Coronary artery (tissue), 2 donors: ENCODE results near the gene KBTBD8.

Experiments used
- DNase-seq: peaks from one replicate; pipeline ENCODE4 v3.0.0-alpha.2; 2017; ENCODE audit warnings: low spot score
- H3K27ac ChIP-seq, 2 donors: fragments of 200-600 bp; sonication (generic); one replicate each; pipeline ENCODE4 v1.5.1; 2016 to 2019
- H3K4me3 ChIP-seq: fragments of 200-600 bp; sonication (generic); 2 replicates; pipeline ENCODE4 v1.5.1; 2016; ENCODE audit warnings: mild to moderate bottlenecking, moderate library complexity
- CTCF ChIP-seq: fragments of 200-600 bp; sonication (generic); IDR thresholded peaks from one replicate; pipeline ENCODE4 v1.5.1; 2019; ENCODE audit warnings: antibody characterized with exemption

Gene KBTBD8

GRCh38 chr3:67008388-67008787 is 10.3 kb downstream of the KBTBD8 start:
- Histone ChIP-seq H3K27ac (no peak overlapping the region), H3K4me3 (no peak overlapping the region)
- DNase-seq, result no peak
- TF ChIP-seq CTCF, result no peak

GRCh38 chr3:67009716-67010115 is 11.6 kb downstream of the KBTBD8 start:
- no peak for DNase-seq
- TF ChIP-seq CTCF, result no peak
- H3K27ac ChIP-seq, result no peak overlapping the region
- H3K4me3 ChIP-seq, result no peak overlapping the region

- H3K27ac ChIP-seq, result no peak overlapping the region
- no peak for DNase-seq
- H3K4me3 ChIP-seq, result no peak overlapping the region
- TF ChIP-seq CTCF, result no peak
Observed at GRCh38 chr3:67011414-67012131, 13.5 kb downstream of the KBTBD8 start.

- DNase-seq, result no peak
- Histone ChIP-seq H3K4me3 (no peak overlapping the region), H3K27ac (no peak overlapping the region)
- TF ChIP-seq CTCF, result no peak
Observed at GRCh38 chr3:67012564-67012963, 14.5 kb downstream of the KBTBD8 start.

GRCh38 chr3:67015702-67016484 is 17.8 kb downstream of the KBTBD8 start:
- no peak for TF ChIP-seq CTCF
- Histone ChIP-seq H3K4me3 (no peak overlapping the region), H3K27ac (no peak overlapping the region)
- no peak for DNase-seq

GRCh38 chr3:67016522-67017080 is 18.5 kb downstream of the KBTBD8 start:
- no peak for DNase-seq
- no peak overlapping the region for H3K27ac ChIP-seq
- TF ChIP-seq CTCF, result no peak
- H3K4me3 ChIP-seq, result no peak overlapping the region

GRCh38 chr3:67017211-67017610 is 19.1 kb downstream of the KBTBD8 start:
- no peak overlapping the region for H3K27ac ChIP-seq
- no peak for DNase-seq
- TF ChIP-seq CTCF, result no peak
- no peak overlapping the region for H3K4me3 ChIP-seq
